ENCODE measurements around the gene FOXRED2.
A peak's percentile ranks its signal among the peaks of the same experiment; 100 is the strongest.

The FOXRED2 gene

GRCh38 chr22:36505998-36506635 is 723 bp downstream of the FOXRED2 start:
- H3K4me3 ChIP-seq (ENCODE audit: control insufficient read depth, low read depth, low read length): peak overlapping the region; percentile 40
- TF ChIP-seq, protein P1, sequence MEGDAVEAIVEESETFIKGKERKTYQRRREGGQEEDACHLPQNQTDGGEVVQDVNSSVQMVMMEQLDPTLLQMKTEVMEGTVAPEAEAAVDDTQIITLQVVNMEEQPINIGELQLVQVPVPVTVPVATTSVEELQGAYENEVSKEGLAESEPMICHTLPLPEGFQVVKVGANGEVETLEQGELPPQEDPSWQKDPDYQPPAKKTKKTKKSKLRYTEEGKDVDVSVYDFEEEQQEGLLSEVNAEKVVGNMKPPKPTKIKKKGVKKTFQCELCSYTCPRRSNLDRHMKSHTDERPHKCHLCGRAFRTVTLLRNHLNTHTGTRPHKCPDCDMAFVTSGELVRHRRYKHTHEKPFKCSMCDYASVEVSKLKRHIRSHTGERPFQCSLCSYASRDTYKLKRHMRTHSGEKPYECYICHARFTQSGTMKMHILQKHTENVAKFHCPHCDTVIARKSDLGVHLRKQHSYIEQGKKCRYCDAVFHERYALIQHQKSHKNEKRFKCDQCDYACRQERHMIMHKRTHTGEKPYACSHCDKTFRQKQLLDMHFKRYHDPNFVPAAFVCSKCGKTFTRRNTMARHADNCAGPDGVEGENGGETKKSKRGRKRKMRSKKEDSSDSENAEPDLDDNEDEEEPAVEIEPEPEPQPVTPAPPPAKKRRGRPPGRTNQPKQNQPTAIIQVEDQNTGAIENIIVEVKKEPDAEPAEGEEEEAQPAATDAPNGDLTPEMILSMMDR (conservative IDR thresholded peaks at IDR 0.05; ENCODE audit: control insufficient read depth, insufficient read depth, low read depth, low read length): no peak
- DNase-seq (ENCODE audit: low read depth): no peak

- no peak overlapping the region for H3K4me3 ChIP-seq (ENCODE audit: control insufficient read depth, low read depth, low read length)
- DNase-seq (ENCODE audit: low read depth): no peak
- TF ChIP-seq, protein P1 (conservative IDR thresholded peaks at IDR 0.05; ENCODE audit: control insufficient read depth, insufficient read depth, low read depth, low read length): no peak
Observed at GRCh38 chr22:36497910-36498665, 8.8 kb downstream of the FOXRED2 start.

DNA sequence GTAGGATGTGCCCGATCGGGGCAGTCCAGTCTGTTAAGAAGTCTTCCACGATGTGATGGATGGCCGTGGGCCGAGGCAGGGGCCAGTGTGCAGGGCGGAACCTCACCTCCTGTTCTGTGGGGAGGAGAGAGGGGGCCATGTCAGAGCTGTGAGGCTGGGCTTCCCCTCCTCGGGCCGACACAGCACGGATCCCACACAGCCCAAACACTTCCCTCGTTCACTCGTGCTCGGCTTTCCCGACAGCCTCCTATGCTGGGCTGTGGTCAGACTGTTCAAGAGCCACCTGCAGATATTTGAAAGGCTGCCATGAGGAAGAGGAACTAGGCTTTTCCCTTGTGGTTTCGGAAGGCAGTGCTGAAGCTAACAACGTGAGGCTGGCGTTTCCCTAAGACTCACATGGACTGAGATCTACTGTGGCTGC is 13.1 kb downstream of the FOXRED2 start:
- TF ChIP-seq, protein P1 (conservative IDR thresholded peaks at IDR 0.05; ENCODE audit: control insufficient read depth, insufficient read depth, low read depth, low read length): no peak
- no peak overlapping the region for H3K4me3 ChIP-seq (ENCODE audit: control insufficient read depth, low read depth, low read length)
- DNase-seq (ENCODE audit: low read depth): no peak

DNA sequence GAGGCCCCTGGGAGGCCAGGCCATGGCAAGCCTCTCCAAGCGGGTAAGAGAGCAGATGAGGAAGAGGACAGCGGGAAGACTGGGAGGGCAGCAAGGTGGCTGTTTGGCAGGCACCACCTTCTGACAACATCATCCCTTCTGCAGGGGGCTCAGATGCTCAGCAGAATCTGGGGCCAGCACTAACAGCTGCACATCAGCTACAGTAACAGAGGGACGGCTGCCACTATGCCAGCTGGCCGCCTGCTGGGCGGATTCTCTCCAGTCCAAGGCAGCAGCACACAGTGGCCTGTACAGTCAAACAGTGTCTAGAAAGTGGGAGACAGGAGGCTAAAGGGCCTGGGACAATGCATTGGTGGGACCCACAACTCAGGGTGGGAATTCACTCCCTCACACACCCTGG is 14.7 kb downstream of the FOXRED2 start:
- no peak for DNase-seq (ENCODE audit: low read depth)
- TF ChIP-seq, protein P1 (conservative IDR thresholded peaks at IDR 0.05; ENCODE audit: control insufficient read depth, insufficient read depth, low read depth, low read length): no peak
- H3K4me3 ChIP-seq (ENCODE audit: control insufficient read depth, low read depth, low read length): no peak overlapping the region

- TF ChIP-seq, protein P1 (conservative IDR thresholded peaks at IDR 0.05; ENCODE audit: control insufficient read depth, insufficient read depth, low read depth, low read length): no peak
- no peak for DNase-seq (ENCODE audit: low read depth)
- no peak overlapping the region for H3K4me3 ChIP-seq (ENCODE audit: control insufficient read depth, low read depth, low read length)
Observed at GRCh38 chr22:36491155-36491554, 15.7 kb downstream of the FOXRED2 start.

GRCh38 chr22:36486619-36487384 is 20.0 kb downstream of the FOXRED2 start:
- peak; percentile 67 for DNase-seq (ENCODE audit: low read depth)
- TF ChIP-seq, protein P1 (conservative IDR thresholded peaks at IDR 0.05; ENCODE audit: control insufficient read depth, insufficient read depth, low read depth, low read length): peak; percentile 85
- no peak overlapping the region for H3K4me3 ChIP-seq (ENCODE audit: control insufficient read depth, low read depth, low read length)

All from fibroblast of mammary gland (primary cell).